Liver (tissue), 3 donors: ENCODE data around the gene CFAP73.

ENCODE experiments used
- EGR1 ChIP-seq, 2 donors: IDR thresholded peaks; 2 replicates each; pipeline ENCODE4 v1.6.1; 2016 to 2018; ENCODE audit warnings: antibody characterized with exemption in 2 of 2, low read depth in 2 of 2
- JUND ChIP-seq, 2 donors: IDR thresholded peaks; 2 replicates each; pipeline ENCODE4 v1.6.1; 2016; ENCODE audit warnings: antibody characterized with exemption in 2 of 2
- TAF1 ChIP-seq: conservative IDR thresholded peaks from 2 replicates; pipeline ENCODE4 v1.6.1; 2016; ENCODE audit warnings: antibody characterized with exemption, mild to moderate bottlenecking
- TF ChIP-seq, protein P1 (sequence below): fragments of 150-350 bp; IDR thresholded peaks from 2 replicates; pipeline ENCODE4 v1.5.1; 2017; ENCODE audit warnings: improper control_type of control experiment, low read depth, low read length; ENCODE audit not compliant: missing input control
- TF ChIP-seq, protein P2 (sequence below): IDR thresholded peaks from 2 replicates; pipeline ENCODE4 v1.6.1; 2016; ENCODE audit warnings: antibody characterized with exemption, mild to moderate bottlenecking
- TF ChIP-seq, protein P3 (sequence below): IDR thresholded peaks from 2 replicates; pipeline ENCODE4 v1.6.1; 2016; ENCODE audit warnings: antibody characterized with exemption
- donor health status: healthy.
- donor health status: healthy.

DNA sequence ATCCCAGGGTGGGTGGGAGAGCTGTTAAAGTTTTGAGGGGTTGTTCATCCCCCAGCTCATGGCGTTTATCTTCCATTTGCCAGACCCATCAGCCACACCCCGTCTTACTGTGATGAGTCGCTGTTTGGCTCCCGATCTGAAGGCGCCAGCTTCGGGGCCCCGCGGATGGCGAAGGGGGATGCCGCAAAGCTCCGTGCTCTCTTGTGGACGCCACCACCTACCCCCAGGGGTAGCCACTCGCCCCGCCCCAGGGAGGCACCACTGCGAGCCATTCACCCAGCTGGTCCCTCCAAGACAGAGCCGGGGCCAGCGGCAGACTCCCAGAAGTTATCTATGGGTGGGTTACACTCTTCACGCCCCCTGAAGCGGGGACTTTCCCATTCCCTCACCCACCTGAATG lies 41.7 kb downstream of the CFAP73 start:
- TF ChIP-seq, protein P1, sequence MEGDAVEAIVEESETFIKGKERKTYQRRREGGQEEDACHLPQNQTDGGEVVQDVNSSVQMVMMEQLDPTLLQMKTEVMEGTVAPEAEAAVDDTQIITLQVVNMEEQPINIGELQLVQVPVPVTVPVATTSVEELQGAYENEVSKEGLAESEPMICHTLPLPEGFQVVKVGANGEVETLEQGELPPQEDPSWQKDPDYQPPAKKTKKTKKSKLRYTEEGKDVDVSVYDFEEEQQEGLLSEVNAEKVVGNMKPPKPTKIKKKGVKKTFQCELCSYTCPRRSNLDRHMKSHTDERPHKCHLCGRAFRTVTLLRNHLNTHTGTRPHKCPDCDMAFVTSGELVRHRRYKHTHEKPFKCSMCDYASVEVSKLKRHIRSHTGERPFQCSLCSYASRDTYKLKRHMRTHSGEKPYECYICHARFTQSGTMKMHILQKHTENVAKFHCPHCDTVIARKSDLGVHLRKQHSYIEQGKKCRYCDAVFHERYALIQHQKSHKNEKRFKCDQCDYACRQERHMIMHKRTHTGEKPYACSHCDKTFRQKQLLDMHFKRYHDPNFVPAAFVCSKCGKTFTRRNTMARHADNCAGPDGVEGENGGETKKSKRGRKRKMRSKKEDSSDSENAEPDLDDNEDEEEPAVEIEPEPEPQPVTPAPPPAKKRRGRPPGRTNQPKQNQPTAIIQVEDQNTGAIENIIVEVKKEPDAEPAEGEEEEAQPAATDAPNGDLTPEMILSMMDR = no peak
- TF ChIP-seq JUND (IDR thresholded peaks at IDR 0.05) (no peak), TAF1 (no peak), EGR1 (IDR thresholded peaks at IDR 0.05; ENCODE audit: low read depth in 2 of 2) (no peak)
- TF ChIP-seq, protein P2, sequence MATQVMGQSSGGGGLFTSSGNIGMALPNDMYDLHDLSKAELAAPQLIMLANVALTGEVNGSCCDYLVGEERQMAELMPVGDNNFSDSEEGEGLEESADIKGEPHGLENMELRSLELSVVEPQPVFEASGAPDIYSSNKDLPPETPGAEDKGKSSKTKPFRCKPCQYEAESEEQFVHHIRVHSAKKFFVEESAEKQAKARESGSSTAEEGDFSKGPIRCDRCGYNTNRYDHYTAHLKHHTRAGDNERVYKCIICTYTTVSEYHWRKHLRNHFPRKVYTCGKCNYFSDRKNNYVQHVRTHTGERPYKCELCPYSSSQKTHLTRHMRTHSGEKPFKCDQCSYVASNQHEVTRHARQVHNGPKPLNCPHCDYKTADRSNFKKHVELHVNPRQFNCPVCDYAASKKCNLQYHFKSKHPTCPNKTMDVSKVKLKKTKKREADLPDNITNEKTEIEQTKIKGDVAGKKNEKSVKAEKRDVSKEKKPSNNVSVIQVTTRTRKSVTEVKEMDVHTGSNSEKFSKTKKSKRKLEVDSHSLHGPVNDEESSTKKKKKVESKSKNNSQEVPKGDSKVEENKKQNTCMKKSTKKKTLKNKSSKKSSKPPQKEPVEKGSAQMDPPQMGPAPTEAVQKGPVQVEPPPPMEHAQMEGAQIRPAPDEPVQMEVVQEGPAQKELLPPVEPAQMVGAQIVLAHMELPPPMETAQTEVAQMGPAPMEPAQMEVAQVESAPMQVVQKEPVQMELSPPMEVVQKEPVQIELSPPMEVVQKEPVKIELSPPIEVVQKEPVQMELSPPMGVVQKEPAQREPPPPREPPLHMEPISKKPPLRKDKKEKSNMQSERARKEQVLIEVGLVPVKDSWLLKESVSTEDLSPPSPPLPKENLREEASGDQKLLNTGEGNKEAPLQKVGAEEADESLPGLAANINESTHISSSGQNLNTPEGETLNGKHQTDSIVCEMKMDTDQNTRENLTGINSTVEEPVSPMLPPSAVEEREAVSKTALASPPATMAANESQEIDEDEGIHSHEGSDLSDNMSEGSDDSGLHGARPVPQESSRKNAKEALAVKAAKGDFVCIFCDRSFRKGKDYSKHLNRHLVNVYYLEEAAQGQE = no peak
- TF ChIP-seq, protein P3, sequence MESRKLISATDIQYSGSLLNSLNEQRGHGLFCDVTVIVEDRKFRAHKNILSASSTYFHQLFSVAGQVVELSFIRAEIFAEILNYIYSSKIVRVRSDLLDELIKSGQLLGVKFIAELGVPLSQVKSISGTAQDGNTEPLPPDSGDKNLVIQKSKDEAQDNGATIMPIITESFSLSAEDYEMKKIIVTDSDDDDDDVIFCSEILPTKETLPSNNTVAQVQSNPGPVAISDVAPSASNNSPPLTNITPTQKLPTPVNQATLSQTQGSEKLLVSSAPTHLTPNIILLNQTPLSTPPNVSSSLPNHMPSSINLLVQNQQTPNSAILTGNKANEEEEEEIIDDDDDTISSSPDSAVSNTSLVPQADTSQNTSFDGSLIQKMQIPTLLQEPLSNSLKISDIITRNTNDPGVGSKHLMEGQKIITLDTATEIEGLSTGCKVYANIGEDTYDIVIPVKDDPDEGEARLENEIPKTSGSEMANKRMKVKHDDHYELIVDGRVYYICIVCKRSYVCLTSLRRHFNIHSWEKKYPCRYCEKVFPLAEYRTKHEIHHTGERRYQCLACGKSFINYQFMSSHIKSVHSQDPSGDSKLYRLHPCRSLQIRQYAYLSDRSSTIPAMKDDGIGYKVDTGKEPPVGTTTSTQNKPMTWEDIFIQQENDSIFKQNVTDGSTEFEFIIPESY = no peak
